ENCODE results near the gene SPATA4. TPM values are rescaled to one million over a fixed set of nuclear protein-coding genes. Genes with fewer than 3 reads are reported as not detected.

SPATA4 gene
- total RNA-seq, 2 experiments from 2014 or later, result not detected

- Mint-ChIP-seq H3K4me1 (ENCODE audit: low read depth) (no peaks in the 10 kb centered on the region), H3K4me3 (no peak overlapping the region), H3K36me3 (ENCODE audit: low read depth) (no peaks in the 10 kb centered on the region), H3K27ac (no peak overlapping the region), H3K9me3 (no peaks in the 10 kb centered on the region), H3K27me3 (peaks cover 2% of the 10 kb centered on the region)
- ATAC-seq, result no peak
- intact Hi-C loops (cut with micrococcal nuclease), result loop anchor here (5.0 kb wide), 1 partner anchor 192 kb away; no protein-coding TSS in a partner anchor
- no peak for DNase-seq
- ChIA-PET CTCF (interaction anchor here (0.9 to 3.3 kb wide), 9 partner anchors 13 to 190 kb away, joined by 3 to 29 read pairs (median 4); no protein-coding TSS in a partner anchor), POLR2A (no interaction called here)
- no peak for TF ChIP-seq CTCF (IDR thresholded peaks at IDR 0.05)
These were observed 45.6 kb downstream of the SPATA4 start for GRCh38 chr4:176149680-176150355.

GRCh38 chr4:176142253-176142652 is 53.1 kb downstream of the SPATA4 start:
- CTCF ChIA-PET, result no interaction called here
- TF ChIP-seq CTCF (IDR thresholded peaks at IDR 0.05), result no peak
- Mint-ChIP-seq H3K27me3 (peaks cover 7% of the 10 kb centered on the region), H3K4me1 (ENCODE audit: low read depth) (no peaks in the 10 kb centered on the region), H3K36me3 (ENCODE audit: low read depth) (no peaks in the 10 kb centered on the region), H3K4me3 (no peak overlapping the region), H3K27ac (no peak overlapping the region), H3K9me3 (no peaks in the 10 kb centered on the region)
- ATAC-seq, result no peak
- no peak for DNase-seq
- POLR2A ChIA-PET, result no interaction called here
- intact Hi-C loops (cut with micrococcal nuclease), result no loop called here

GRCh38 chr4:176139518-176139917 is 55.9 kb downstream of the SPATA4 start:
- no peaks in the 10 kb centered on the region for H3K9me3 Mint-ChIP-seq
- CTCF ChIA-PET, result no interaction called here
- no peak overlapping the region for H3K27ac Mint-ChIP-seq
- no peak for ATAC-seq
- no peak for TF ChIP-seq CTCF (IDR thresholded peaks at IDR 0.05)
- peaks cover 6% of the 10 kb centered on the region for H3K27me3 Mint-ChIP-seq
- no peaks in the 10 kb centered on the region for H3K4me1 Mint-ChIP-seq (ENCODE audit: low read depth)
- no peak overlapping the region for H3K4me3 Mint-ChIP-seq
- DNase-seq, result no peak
- H3K36me3 Mint-ChIP-seq (ENCODE audit: low read depth), result no peaks in the 10 kb centered on the region
- intact Hi-C loops (cut with micrococcal nuclease), result no loop called here
- POLR2A ChIA-PET, result no interaction called here

GRCh38 chr4:176137631-176138030 is 57.8 kb downstream of the SPATA4 start:
- CTCF ChIA-PET, result interaction anchor here (1.6 kb wide), 1 partner anchor 12 kb away, joined by 4 read pairs; no protein-coding TSS in a partner anchor
- intact Hi-C loops (cut with micrococcal nuclease), result no loop called here

More at GRCh38 chr4:176137631-176138030, 57.8 kb downstream of the SPATA4 start:
- Mint-ChIP-seq H3K9me3 (no peaks in the 10 kb centered on the region), H3K4me3 (no peak overlapping the region), H3K36me3 (ENCODE audit: low read depth) (no peaks in the 10 kb centered on the region), H3K27ac (no peak overlapping the region), H3K27me3 (peaks cover 1% of the 10 kb centered on the region), H3K4me1 (ENCODE audit: low read depth) (no peaks in the 10 kb centered on the region)
- POLR2A ChIA-PET, result no interaction called here
- no peak for TF ChIP-seq CTCF (IDR thresholded peaks at IDR 0.05)
- no peak for ATAC-seq
- no peak for DNase-seq
